ENCODE measurements around the gene IL17D.

GRCh38 chr13:20685092-20685491, 18.4 kb upstream of the IL17D start:
- TF ChIP-seq, protein P1, sequence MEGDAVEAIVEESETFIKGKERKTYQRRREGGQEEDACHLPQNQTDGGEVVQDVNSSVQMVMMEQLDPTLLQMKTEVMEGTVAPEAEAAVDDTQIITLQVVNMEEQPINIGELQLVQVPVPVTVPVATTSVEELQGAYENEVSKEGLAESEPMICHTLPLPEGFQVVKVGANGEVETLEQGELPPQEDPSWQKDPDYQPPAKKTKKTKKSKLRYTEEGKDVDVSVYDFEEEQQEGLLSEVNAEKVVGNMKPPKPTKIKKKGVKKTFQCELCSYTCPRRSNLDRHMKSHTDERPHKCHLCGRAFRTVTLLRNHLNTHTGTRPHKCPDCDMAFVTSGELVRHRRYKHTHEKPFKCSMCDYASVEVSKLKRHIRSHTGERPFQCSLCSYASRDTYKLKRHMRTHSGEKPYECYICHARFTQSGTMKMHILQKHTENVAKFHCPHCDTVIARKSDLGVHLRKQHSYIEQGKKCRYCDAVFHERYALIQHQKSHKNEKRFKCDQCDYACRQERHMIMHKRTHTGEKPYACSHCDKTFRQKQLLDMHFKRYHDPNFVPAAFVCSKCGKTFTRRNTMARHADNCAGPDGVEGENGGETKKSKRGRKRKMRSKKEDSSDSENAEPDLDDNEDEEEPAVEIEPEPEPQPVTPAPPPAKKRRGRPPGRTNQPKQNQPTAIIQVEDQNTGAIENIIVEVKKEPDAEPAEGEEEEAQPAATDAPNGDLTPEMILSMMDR (IDR thresholded peaks at IDR 0.05) = no peak
- TF ChIP-seq POLR2A (IDR thresholded peaks at IDR 0.05) = no peak

Measured in adrenal gland (tissue), 5 donors.